ENCODE data around the gene CAMK2B. TPM values are rescaled to one million over a fixed set of nuclear protein-coding genes. Genes with fewer than 3 reads are reported as not detected.

CAMK2B gene
- total and polyA plus RNA-seq, 2 experiments from 2014 or later = not detected

DNA sequence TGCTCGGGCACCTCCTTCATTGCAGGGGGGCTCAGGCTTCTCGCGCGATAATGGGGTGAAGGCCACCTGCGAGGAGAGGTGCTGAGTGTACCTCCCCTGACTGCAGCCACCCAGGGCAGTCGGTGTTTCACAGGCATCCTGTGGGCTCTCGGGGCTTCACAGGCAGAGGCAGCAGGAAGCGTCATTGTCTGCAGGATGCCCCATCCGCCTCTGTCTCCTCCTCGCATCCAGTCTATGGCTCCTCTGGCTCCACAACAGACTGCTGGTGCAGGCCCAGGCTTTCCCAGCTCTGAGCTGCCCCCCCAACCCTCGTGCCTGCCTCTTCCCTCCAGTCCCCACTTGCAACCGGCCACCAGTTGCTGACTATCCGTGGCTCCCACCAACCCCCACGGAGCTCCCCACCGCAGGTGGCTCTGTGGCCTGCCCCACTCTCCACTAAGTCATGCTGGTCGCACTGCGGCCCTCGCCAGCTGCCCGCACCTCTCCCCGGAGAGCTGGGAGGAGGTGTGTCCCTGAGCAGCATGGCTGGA is 36.5 kb downstream of the CAMK2B start:
- H4K20me1 ChIP-seq (replicated peaks; ENCODE audit: insufficient read depth) = no peaks in the 10 kb centered on the region
- no peaks in the 10 kb centered on the region for H3K79me2 ChIP-seq (replicated peaks; ENCODE audit: insufficient read depth)
- Mint-ChIP-seq H3K9me3 (no peaks in the 10 kb centered on the region), H3K36me3 (ENCODE audit: low read depth) (no peaks in the 10 kb centered on the region), H3K27ac (no peak overlapping the region), H3K27me3 (ENCODE audit: insufficient read depth, low read depth, poor library complexity) (peaks cover 4% of the 10 kb centered on the region), H3K4me3 (no peak overlapping the region), H3K4me1 (peaks cover 13% of the 10 kb centered on the region; the same call in 2 of the 3 replicates)
- H3K4me3 ChIP-seq = no peak overlapping the region
- H3K27ac ChIP-seq (ENCODE audit: low read depth) = no peak overlapping the region
- H3K36me3 ChIP-seq (ENCODE audit: insufficient read depth) = no peaks in the 10 kb centered on the region
- peak; percentile 12 for ATAC-seq
- H3K4me2 ChIP-seq = no peak overlapping the region
- 0 out of 2 replicates have a peak overlapping the region, but pooled peaks have one; percentile 32 for H2AFZ ChIP-seq
- H3K27me3 ChIP-seq (ENCODE audit: insufficient read depth) = no peaks in the 10 kb centered on the region
- H3K9me2 ChIP-seq (ENCODE audit: insufficient read depth) = no peaks in the 10 kb centered on the region
- H3F3A ChIP-seq (replicated peaks; ENCODE audit: low read depth) = no peaks in the 10 kb centered on the region
- H3K4me1 ChIP-seq (ENCODE audit: insufficient read depth) = no peaks in the 10 kb centered on the region
- TF ChIP-seq ZNF114 (CRISPR knock-in tag; IDR thresholded peaks at IDR 0.05) (no peak), JUNB (IDR thresholded peaks at IDR 0.05; ENCODE audit: unreplicated experiment) (no peak), EZH2 (IDR thresholded peaks at IDR 0.05; ENCODE audit: low read depth, unreplicated experiment) (no peak), CREB1 (CRISPR knock-in tag; IDR thresholded peaks at IDR 0.05; ENCODE audit: low read depth) (no peak)
- TF ChIP-seq, protein P1, sequence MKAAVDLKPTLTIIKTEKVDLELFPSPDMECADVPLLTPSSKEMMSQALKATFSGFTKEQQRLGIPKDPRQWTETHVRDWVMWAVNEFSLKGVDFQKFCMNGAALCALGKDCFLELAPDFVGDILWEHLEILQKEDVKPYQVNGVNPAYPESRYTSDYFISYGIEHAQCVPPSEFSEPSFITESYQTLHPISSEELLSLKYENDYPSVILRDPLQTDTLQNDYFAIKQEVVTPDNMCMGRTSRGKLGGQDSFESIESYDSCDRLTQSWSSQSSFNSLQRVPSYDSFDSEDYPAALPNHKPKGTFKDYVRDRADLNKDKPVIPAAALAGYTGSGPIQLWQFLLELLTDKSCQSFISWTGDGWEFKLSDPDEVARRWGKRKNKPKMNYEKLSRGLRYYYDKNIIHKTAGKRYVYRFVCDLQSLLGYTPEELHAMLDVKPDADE (IDR thresholded peaks at IDR 0.05) = no peak
- DNase-seq (ENCODE audit: low spot score) = no peak

DNA sequence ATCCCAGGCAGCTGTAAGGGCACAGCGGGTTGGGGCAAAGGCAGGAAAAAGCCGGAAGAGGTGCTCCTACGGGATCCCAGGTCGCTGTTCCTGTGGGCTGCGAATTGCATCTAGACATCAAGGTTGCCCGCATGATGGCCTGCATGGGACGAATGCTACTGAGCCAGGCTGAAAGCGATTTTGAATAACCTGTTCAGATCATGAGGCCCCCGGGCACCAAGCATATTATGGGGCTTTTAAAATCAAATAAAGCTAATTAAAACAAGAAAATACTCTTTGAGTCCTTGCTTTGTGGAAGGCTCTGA is 37.1 kb downstream of the CAMK2B start:
- H3K79me2 ChIP-seq (replicated peaks; ENCODE audit: insufficient read depth) = no peaks in the 10 kb centered on the region
- H3K4me1 ChIP-seq (ENCODE audit: insufficient read depth) = no peaks in the 10 kb centered on the region
- peaks cover 10% of the 10 kb centered on the region; the same call in 2 of the 3 replicates for H3K4me1 Mint-ChIP-seq
- H3K36me3 ChIP-seq (ENCODE audit: insufficient read depth) = no peaks in the 10 kb centered on the region
- H4K20me1 ChIP-seq (replicated peaks; ENCODE audit: insufficient read depth) = no peaks in the 10 kb centered on the region
- peaks cover 4% of the 10 kb centered on the region for H3K27me3 Mint-ChIP-seq (ENCODE audit: insufficient read depth, low read depth, poor library complexity)
- H3K9me3 Mint-ChIP-seq = no peaks in the 10 kb centered on the region
- H3K36me3 Mint-ChIP-seq (ENCODE audit: low read depth) = no peaks in the 10 kb centered on the region
- H3K27me3 ChIP-seq (ENCODE audit: insufficient read depth) = no peaks in the 10 kb centered on the region
- DNase-seq (ENCODE audit: low spot score) (no peak), ATAC-seq (no peak)
- H3K27ac ChIP-seq (ENCODE audit: low read depth) = no peak overlapping the region
- no peak overlapping the region for H3K27ac Mint-ChIP-seq
- no peaks in the 10 kb centered on the region for H3K9me2 ChIP-seq (ENCODE audit: insufficient read depth)
- no peaks in the 10 kb centered on the region for H3F3A ChIP-seq (replicated peaks; ENCODE audit: low read depth)
- no peak overlapping the region for H3K4me3 ChIP-seq
- H3K4me3 Mint-ChIP-seq = no peak overlapping the region
- no peak overlapping the region for H3K4me2 ChIP-seq
- H2AFZ ChIP-seq = no peak overlapping the region
- TF ChIP-seq JUNB (IDR thresholded peaks at IDR 0.05; ENCODE audit: unreplicated experiment) (no peak), ZNF114 (CRISPR knock-in tag; IDR thresholded peaks at IDR 0.05) (no peak), STAT1 (IDR thresholded peaks at IDR 0.05; ENCODE audit: unreplicated experiment) (no peak), POLR2AphosphoS5 (IDR thresholded peaks at IDR 0.05; ENCODE audit: low read depth) (no peak), EZH2phosphoT487 (IDR thresholded peaks at IDR 0.05; ENCODE audit: unreplicated experiment) (no peak), CREB1 (CRISPR knock-in tag; IDR thresholded peaks at IDR 0.05; ENCODE audit: low read depth) (no peak), NANOG (IDR thresholded peaks at IDR 0.05; ENCODE audit: borderline replicate concordance) (no peak), ZNF331 (CRISPR knock-in tag; IDR thresholded peaks at IDR 0.05; ENCODE audit: low read depth) (no peak), EZH2 (IDR thresholded peaks at IDR 0.05; ENCODE audit: low read depth, unreplicated experiment) (no peak)
- TF ChIP-seq, protein P2, sequence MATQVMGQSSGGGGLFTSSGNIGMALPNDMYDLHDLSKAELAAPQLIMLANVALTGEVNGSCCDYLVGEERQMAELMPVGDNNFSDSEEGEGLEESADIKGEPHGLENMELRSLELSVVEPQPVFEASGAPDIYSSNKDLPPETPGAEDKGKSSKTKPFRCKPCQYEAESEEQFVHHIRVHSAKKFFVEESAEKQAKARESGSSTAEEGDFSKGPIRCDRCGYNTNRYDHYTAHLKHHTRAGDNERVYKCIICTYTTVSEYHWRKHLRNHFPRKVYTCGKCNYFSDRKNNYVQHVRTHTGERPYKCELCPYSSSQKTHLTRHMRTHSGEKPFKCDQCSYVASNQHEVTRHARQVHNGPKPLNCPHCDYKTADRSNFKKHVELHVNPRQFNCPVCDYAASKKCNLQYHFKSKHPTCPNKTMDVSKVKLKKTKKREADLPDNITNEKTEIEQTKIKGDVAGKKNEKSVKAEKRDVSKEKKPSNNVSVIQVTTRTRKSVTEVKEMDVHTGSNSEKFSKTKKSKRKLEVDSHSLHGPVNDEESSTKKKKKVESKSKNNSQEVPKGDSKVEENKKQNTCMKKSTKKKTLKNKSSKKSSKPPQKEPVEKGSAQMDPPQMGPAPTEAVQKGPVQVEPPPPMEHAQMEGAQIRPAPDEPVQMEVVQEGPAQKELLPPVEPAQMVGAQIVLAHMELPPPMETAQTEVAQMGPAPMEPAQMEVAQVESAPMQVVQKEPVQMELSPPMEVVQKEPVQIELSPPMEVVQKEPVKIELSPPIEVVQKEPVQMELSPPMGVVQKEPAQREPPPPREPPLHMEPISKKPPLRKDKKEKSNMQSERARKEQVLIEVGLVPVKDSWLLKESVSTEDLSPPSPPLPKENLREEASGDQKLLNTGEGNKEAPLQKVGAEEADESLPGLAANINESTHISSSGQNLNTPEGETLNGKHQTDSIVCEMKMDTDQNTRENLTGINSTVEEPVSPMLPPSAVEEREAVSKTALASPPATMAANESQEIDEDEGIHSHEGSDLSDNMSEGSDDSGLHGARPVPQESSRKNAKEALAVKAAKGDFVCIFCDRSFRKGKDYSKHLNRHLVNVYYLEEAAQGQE (IDR thresholded peaks at IDR 0.05; ENCODE audit: unreplicated experiment) = no peak
- TF ChIP-seq, protein P1 (IDR thresholded peaks at IDR 0.05) = no peak
- TF ChIP-seq, protein P3, sequence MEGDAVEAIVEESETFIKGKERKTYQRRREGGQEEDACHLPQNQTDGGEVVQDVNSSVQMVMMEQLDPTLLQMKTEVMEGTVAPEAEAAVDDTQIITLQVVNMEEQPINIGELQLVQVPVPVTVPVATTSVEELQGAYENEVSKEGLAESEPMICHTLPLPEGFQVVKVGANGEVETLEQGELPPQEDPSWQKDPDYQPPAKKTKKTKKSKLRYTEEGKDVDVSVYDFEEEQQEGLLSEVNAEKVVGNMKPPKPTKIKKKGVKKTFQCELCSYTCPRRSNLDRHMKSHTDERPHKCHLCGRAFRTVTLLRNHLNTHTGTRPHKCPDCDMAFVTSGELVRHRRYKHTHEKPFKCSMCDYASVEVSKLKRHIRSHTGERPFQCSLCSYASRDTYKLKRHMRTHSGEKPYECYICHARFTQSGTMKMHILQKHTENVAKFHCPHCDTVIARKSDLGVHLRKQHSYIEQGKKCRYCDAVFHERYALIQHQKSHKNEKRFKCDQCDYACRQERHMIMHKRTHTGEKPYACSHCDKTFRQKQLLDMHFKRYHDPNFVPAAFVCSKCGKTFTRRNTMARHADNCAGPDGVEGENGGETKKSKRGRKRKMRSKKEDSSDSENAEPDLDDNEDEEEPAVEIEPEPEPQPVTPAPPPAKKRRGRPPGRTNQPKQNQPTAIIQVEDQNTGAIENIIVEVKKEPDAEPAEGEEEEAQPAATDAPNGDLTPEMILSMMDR (conservative IDR thresholded peaks at IDR 0.05; ENCODE audit: low read depth in 2 of 2) = no peak

Measured in GM23338 (cell line).